NCI-H82 treated with DMSO at 0.1 percent for 48 hours (cell line): Measurements from ENCODE around the gene ING5.
A peak's percentile ranks its signal among the peaks of the same experiment; 100 is the strongest.
"Not testable (repeated sequence)": the region's sequence is repeated elsewhere in the genome, so short reads cannot be mapped to it uniquely, and the experiment has no call there.

Source experiments
- DNase-seq: peaks from one replicate; lab custom pipeline; 2025; ENCODE audit not compliant: unreplicated experiment; lab: John Stamatoyannopoulos, UW

The ING5 gene

GRCh38 chr2:241703032-241703604 lies 1.3 kb downstream of the ING5 start:
- DNase-seq, result no peak

- no peak for DNase-seq
Measured at GRCh38 chr2:241706537-241706936, 4.7 kb downstream of the ING5 start.

- no peak for DNase-seq
Measured at GRCh38 chr2:241708879-241709278, 7.0 kb downstream of the ING5 start.

- no peak for DNase-seq
Measured at GRCh38 chr2:241719093-241719492, 17.3 kb downstream of the ING5 start.

GRCh38 chr2:241720099-241720498 lies 18.3 kb downstream of the ING5 start:
- no peak for DNase-seq

DNA sequence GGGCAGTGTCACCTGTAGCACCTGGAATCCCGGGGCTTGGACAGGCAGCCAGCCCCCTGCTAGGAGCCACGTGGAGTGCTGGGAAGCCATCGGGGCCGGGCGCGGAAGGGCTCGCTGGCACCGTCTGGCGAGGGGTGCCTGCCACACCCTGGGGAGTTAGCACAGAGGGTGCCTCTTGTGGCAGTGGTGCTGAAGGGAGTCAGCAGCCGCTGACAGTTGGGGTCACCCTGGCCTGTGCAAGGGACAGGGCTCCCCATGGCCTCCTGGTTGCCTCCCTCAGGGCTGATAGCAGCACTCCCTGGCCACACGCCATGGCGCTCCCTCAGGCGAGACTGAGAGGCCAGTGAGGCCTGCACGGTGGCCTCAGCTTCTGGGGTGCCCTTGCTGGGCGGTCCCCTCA lies 18.7 kb downstream of the ING5 start:
- no peak for DNase-seq

- DNase-seq, result no peak
Measured at GRCh38 chr2:241721852-241722251, 20.0 kb downstream of the ING5 start.

- no peak for DNase-seq
Measured at GRCh38 chr2:241722896-241723454, 21.1 kb downstream of the ING5 start.

- no peak for DNase-seq
Measured at GRCh38 chr2:241724259-241724974, 22.6 kb downstream of the ING5 start.

GRCh38 chr2:241724975-241725870 lies 23.4 kb downstream of the ING5 start:
- DNase-seq, result no peak

DNA sequence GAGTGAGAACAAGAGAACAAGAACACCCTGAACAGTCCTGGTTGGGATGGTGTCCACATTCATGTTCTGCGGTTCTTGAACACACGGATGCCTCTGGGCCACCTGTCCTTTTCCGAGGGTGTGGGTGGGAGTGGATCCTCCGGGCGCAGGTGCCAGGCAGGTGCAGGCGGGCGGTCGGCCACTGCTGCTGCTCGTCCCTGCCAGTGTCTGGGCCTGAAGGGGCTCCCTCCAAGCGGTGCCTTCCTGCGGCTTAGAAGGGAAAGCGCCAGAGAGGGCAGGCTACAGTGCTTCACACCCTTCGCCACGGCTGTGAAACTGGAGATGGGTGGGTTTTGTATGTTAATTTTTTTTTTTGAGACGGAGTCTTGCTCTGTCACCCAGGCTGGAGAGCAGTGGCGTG lies 24.6 kb downstream of the ING5 start:
- no peak for DNase-seq

DNA sequence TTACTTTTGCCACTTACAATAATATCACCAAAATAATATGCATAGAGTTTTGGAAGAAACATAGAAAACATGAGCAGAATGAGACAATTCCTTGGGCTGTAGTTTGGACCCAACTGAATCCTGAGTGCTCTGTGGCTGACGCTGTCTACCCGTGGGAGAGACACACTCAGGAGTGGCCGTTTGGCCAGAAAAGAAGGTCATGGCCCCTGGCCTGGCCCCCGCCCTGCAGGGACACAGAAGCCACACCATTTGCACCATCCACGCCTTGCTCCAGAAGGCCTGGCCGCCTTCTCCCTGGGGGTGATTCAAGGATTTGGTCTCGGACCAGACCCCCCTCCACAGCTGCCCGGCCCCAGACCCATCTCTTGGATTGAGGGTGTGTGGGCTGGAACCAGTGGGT lies 26.2 kb downstream of the ING5 start:
- DNase-seq, result no peak

GRCh38 chr2:241728627-241729026 lies 26.8 kb downstream of the ING5 start:
- DNase-seq, result no peak

- DNase-seq, result no peak
Measured at GRCh38 chr2:241729868-241730267, 28.0 kb downstream of the ING5 start.

GRCh38 chr2:241730671-241731293 lies 28.9 kb downstream of the ING5 start:
- no peak for DNase-seq

DNA sequence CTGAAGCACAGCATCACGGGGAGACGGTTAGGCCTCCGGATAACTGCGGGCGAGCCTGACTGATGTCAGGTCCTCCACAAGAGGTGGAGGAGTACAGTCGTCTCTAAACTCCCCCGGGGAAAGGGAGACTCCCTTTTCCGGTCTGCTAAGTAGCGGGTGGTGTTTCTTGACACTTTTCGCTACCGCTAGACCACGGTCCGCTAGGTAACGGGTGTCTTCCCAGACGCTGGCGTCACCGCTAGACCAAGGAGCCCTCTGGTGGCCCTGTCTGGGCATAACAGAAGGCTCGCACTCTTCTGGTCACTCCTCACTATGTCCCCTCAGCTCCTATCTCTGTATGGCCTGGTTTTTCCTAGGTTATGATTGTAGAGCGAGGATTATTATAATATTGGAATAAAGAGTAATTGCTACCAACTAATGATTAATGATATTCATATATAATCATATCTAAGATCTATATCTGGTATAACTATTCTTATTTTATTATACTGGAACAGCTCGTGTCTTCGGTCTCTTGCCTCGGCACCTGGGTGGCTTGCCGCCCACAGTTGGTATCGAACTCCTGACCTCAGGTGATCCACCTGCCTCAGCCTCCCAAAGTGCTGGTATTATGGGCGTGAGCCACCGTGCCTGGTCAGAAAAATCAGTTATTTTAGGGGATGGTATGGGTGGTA lies 30.8 kb downstream of the ING5 start:
- DNase-seq, result not testable (repeated sequence)

GRCh38 chr2:241733391-241734207 lies 31.8 kb downstream of the ING5 start:
- DNase-seq, result no peak

DNA sequence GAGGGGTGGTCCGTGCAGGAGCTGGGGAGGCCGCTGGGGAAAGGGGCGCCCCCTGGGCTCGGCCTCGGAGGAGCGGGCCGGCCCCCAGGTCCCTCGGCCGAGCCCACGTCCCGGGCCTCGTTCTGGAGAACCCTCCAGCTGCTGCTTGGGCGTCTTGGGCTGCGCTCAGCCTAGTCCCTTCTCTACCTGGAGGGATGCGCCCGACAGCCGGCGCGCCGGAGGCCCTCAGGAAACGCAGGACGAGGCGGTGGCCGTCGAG lies 32.3 kb downstream of the ING5 start:
- no peak for DNase-seq

DNA sequence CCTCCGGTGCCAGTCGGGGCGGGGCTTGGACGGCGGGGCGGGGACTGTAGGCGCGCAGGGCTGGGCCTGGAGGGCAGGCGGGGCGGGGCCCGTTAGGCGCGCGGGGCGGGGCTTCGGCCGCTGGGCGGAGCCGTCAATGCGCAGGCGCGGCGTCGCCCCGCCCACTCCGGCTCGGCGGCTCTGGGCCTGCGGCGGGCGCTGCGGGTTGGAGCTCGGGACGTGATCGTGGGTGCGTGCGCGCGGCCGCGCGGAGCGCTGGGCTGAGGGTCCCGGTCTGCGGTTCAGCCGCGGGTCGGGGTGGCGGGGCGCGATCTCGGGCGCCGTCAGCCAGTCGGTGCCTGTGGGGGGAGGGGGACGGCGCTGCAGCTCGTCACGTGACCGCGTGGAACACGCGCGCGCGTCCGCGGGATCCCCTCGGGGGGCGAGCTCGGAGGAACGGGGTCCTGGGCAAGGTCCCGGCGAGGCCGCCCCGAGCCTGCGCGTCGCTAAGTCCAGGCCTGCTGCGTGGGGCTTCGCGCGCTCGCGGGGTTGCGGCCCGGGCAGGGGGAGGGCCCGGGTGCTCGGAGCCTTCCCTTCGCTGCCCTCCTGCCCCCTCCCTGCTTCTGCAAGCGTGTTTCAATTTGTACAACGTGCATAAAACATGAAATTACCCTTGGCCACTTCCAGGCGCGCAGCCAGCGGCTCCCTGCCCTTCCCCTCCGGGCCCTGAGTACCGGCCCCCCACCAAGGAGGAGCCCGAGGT lies 32.8 kb downstream of the ING5 start, which contains the start of gene D2HGDH:
TSS of gene D2HGDH (plus strand) at position 164 of the 742 bp plus-strand sequence. CDS start 595 bp downstream, outside the sequence.
- DNase-seq, result peak; percentile 48
